DND-41 (cell line): Measurements from ENCODE around the gene SND1.

ENCODE experiments used
- EZH2 ChIP-seq: IDR thresholded peaks from 3 replicates; pipeline ENCODE4 v1.6.1; 2012; ENCODE audit warnings: borderline replicate concordance, low read depth, mild to moderate bottlenecking, moderate library complexity, low read length, inconsistent platforms; ENCODE audit not compliant: severe bottlenecking
- TF ChIP-seq, protein P1 (sequence below): IDR thresholded peaks from 2 replicates; pipeline ENCODE4 v1.5.1; 2012; ENCODE audit warnings: borderline replicate concordance, low read length, moderate library complexity, mild to moderate bottlenecking; ENCODE audit not compliant: poor library complexity, severe bottlenecking; ENCODE audit errors: extremely low read depth

DNA sequence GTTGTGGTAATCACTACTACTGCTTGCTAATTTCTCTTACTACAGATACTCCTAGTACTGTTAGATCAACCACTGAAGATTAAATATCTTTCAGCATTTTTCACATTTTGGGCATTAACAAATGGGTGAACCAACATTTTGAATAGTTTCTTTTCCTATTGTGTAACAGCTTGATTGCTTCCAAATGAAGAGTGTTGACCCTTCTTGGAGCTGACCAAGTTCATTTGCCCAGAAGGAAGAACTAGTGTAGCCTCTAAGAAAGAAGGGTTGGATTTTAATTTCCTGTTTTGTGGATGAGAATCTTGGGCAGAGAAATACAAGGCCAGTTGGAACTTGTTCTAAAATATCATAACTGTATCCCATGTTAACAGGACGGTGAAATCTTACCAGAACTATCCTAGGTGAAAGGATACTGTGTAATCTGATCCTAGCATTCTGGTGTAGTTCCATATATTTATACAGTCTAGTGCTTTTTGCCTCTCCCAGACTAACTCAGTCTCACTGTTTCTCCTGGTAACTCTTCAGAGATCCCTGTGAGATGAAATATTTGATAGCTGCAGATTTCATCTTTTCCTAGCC lies 37.3 kb downstream of the SND1 start:
- TF ChIP-seq, protein P1, sequence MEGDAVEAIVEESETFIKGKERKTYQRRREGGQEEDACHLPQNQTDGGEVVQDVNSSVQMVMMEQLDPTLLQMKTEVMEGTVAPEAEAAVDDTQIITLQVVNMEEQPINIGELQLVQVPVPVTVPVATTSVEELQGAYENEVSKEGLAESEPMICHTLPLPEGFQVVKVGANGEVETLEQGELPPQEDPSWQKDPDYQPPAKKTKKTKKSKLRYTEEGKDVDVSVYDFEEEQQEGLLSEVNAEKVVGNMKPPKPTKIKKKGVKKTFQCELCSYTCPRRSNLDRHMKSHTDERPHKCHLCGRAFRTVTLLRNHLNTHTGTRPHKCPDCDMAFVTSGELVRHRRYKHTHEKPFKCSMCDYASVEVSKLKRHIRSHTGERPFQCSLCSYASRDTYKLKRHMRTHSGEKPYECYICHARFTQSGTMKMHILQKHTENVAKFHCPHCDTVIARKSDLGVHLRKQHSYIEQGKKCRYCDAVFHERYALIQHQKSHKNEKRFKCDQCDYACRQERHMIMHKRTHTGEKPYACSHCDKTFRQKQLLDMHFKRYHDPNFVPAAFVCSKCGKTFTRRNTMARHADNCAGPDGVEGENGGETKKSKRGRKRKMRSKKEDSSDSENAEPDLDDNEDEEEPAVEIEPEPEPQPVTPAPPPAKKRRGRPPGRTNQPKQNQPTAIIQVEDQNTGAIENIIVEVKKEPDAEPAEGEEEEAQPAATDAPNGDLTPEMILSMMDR: no peak
- TF ChIP-seq EZH2: no peak
